GM12878 (cell line): ENCODE measurements around the gene UCP1.

ENCODE experiments used
- CHD1 ChIP-seq: IDR thresholded peaks from 2 replicates; pipeline ENCODE4 v1.6.1; 2012; ENCODE audit warnings: low read depth, low read length, improper control_type of control experiment
- CREB1 ChIP-seq: IDR thresholded peaks from 2 replicates; pipeline ENCODE4 v1.6.1; 2012; ENCODE audit warnings: low read depth, mild to moderate bottlenecking, inconsistent platforms
- DPF2 ChIP-seq: fragments of 450-650 bp; IDR thresholded peaks from 2 replicates; pipeline ENCODE4 v1.6.1; 2017; ENCODE audit warnings: mild to moderate bottlenecking
- GABPA ChIP-seq: IDR thresholded peaks from 2 replicates; pipeline ENCODE4 v1.6.1; 2014; ENCODE audit warnings: antibody characterized with exemption, low read depth, mild to moderate bottlenecking, inconsistent platforms
- JUNB ChIP-seq: IDR thresholded peaks from 2 replicates; pipeline ENCODE4 v1.6.1; 2016; ENCODE audit warnings: antibody characterized with exemption, mild to moderate bottlenecking
- JUND ChIP-seq: IDR thresholded peaks from 2 replicates; pipeline ENCODE4 v1.6.1; 2012; ENCODE audit warnings: low read depth, mild to moderate bottlenecking, low read length, improper control_type of control experiment, moderate library complexity
- MXI1 ChIP-seq: fragments of 150-350 bp; IDR thresholded peaks from 2 replicates; pipeline ENCODE4 v1.6.1; 2011; ENCODE audit warnings: low read depth, mild to moderate bottlenecking, inconsistent platforms, low read length, improper control_type of control experiment
- SIN3A ChIP-seq: IDR thresholded peaks from 2 replicates; pipeline ENCODE4 v1.6.1; 2012; ENCODE audit warnings: low read depth, low read length, improper control_type of control experiment
- STAT1 ChIP-seq: fragments of 450-650 bp; conservative IDR thresholded peaks from 2 replicates; pipeline ENCODE4 v1.6.1; 2014; ENCODE audit warnings: antibody characterized with exemption, mild to moderate bottlenecking
- TAF1 ChIP-seq: IDR thresholded peaks from 2 replicates; pipeline ENCODE4 v1.6.1; 2011; ENCODE audit warnings: mild to moderate bottlenecking, low read depth, low read length, borderline replicate concordance
- TCF12 ChIP-seq: IDR thresholded peaks from 2 replicates; pipeline ENCODE4 v1.6.1; 2011; ENCODE audit warnings: low read depth, mild to moderate bottlenecking, low read length
- ZNF217 ChIP-seq: fragments of 450-650 bp; IDR thresholded peaks from 2 replicates; pipeline ENCODE4 v1.6.1; 2017; ENCODE audit warnings: antibody characterized with exemption, mild to moderate bottlenecking
- TF ChIP-seq, protein P1 (sequence below), 3 experiments: IDR thresholded peaks in 2 of 3; conservative IDR thresholded peaks in 1 of 3; 2 replicates each; pipeline ENCODE4 v1.5.1; 2011; ENCODE audit warnings: low read depth in 3 of 3, low read length in 3 of 3, mild to moderate bottlenecking in 3 of 3, control low read depth in 2 of 3, moderate library complexity in 2 of 3, inconsistent platforms in 1 of 3, mixed read lengths in 1 of 3; ENCODE audit not compliant: control insufficient read depth in 2 of 3, insufficient read depth in 1 of 3; ENCODE audit errors: extremely low read depth in 1 of 3
- TF ChIP-seq, protein P2 (sequence below): IDR thresholded peaks from 2 replicates; pipeline ENCODE4 v1.6.1; 2012; ENCODE audit warnings: low read depth, low read length, improper control_type of control experiment

DNA sequence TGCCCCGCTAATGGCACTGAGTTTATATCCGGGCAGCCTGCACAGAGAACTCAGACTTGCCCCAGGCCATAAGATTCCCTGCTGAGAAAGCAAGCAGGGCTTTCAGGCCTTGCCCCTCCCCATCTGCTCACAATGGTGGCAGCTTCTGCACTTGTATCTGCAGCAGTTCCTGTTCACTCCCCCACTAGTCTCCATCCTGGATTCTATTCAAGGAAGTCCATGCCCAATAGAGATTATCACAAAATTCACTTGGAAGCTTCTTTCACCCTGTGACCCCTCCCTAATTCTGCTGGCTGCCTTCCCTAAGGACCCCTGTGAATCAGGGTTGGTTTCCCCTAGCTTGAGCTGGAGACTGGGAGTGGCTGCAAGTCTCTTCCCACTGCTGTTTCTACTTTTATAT, 34.5 kb upstream of the UCP1 start:
- TF ChIP-seq TCF12: no peak
- TF ChIP-seq, protein P1, sequence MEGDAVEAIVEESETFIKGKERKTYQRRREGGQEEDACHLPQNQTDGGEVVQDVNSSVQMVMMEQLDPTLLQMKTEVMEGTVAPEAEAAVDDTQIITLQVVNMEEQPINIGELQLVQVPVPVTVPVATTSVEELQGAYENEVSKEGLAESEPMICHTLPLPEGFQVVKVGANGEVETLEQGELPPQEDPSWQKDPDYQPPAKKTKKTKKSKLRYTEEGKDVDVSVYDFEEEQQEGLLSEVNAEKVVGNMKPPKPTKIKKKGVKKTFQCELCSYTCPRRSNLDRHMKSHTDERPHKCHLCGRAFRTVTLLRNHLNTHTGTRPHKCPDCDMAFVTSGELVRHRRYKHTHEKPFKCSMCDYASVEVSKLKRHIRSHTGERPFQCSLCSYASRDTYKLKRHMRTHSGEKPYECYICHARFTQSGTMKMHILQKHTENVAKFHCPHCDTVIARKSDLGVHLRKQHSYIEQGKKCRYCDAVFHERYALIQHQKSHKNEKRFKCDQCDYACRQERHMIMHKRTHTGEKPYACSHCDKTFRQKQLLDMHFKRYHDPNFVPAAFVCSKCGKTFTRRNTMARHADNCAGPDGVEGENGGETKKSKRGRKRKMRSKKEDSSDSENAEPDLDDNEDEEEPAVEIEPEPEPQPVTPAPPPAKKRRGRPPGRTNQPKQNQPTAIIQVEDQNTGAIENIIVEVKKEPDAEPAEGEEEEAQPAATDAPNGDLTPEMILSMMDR (IDR thresholded peaks at IDR 0.05 in 2 of 3, conservative IDR thresholded peaks at IDR 0.05 in 1 of 3; ENCODE audit: control insufficient read depth in 2 of 3, extremely low read depth in 1 of 3, insufficient read depth in 1 of 3, low read depth in 3 of 3, low read length in 3 of 3): no peak
- no peak for TF ChIP-seq STAT1
- TF ChIP-seq MXI1: no peak
- TF ChIP-seq CHD1: no peak
- TF ChIP-seq, protein P2, sequence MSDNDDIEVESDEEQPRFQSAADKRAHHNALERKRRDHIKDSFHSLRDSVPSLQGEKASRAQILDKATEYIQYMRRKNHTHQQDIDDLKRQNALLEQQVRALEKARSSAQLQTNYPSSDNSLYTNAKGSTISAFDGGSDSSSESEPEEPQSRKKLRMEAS: no peak
- TF ChIP-seq SIN3A: no peak
- TF ChIP-seq CREB1: no peak
- TF ChIP-seq JUND: no peak
- TF ChIP-seq JUNB: no peak
- TF ChIP-seq TAF1: no peak
- no peak for TF ChIP-seq ZNF217
- no peak for TF ChIP-seq GABPA
- no peak for TF ChIP-seq DPF2
